GM12878 (cell line): Measurements from ENCODE around the gene TM9SF2. TPM values are rescaled to one million over a fixed set of nuclear protein-coding genes. Genes with fewer than 3 reads are reported as not detected.

ENCODE experiments used
- ATF2 ChIP-seq: IDR thresholded peaks from 2 replicates; pipeline ENCODE4 v1.6.1; 2012; ENCODE audit warnings: low read length, inconsistent platforms
- BHLHE40 ChIP-seq, 2 experiments: fragments of 450-650 bp in 1 of 2; IDR thresholded peaks; 2 replicates each; pipeline ENCODE4 v1.6.1; 2011 to 2017; ENCODE audit warnings: low read depth in 2 of 2, borderline replicate concordance in 1 of 2, improper control_type of control experiment in 1 of 2, low read length in 1 of 2, mild to moderate bottlenecking in 1 of 2
- BMI1 ChIP-seq: fragments of 450-650 bp; IDR thresholded peaks from 2 replicates; pipeline ENCODE4 v1.6.1; 2016; ENCODE audit warnings: mild to moderate bottlenecking, moderate library complexity, borderline replicate concordance
- CREB1 ChIP-seq: IDR thresholded peaks from 2 replicates; pipeline ENCODE4 v1.6.1; 2012; ENCODE audit warnings: low read depth, mild to moderate bottlenecking, inconsistent platforms
- EED ChIP-seq: sonication (generic); IDR thresholded peaks from 2 replicates; pipeline ENCODE4 v1.6.1; 2016; ENCODE audit warnings: antibody characterized with exemption, low read depth
- ETV6 ChIP-seq, 2 experiments: fragments of 450-650 bp in 1 of 2; IDR thresholded peaks in 1 of 2; conservative IDR thresholded peaks in 1 of 2; 2 replicates each; pipeline ENCODE4 v1.6.1; 2014; ENCODE audit warnings: antibody characterized with exemption in 1 of 2, borderline replicate concordance in 1 of 2, low read depth in 1 of 2, mild to moderate bottlenecking in 1 of 2, moderate library complexity in 1 of 2
- IKZF2 ChIP-seq, 2 experiments: fragments of 450-650 bp; IDR thresholded peaks; 2 replicates each; pipeline ENCODE4 v1.6.1; 2017; ENCODE audit warnings: mild to moderate bottlenecking in 2 of 2, moderate library complexity in 2 of 2
- IRF4 ChIP-seq: IDR thresholded peaks from 2 replicates; pipeline ENCODE4 v1.6.1; 2011; ENCODE audit warnings: low read depth, low read length
- MEF2A ChIP-seq: IDR thresholded peaks from 2 replicates; pipeline ENCODE4 v1.6.1; 2011; ENCODE audit warnings: low read depth, mild to moderate bottlenecking, low read length, moderate library complexity; ENCODE audit not compliant: insufficient read depth
- MEF2B ChIP-seq: fragments of 450-650 bp; IDR thresholded peaks from 2 replicates; pipeline ENCODE4 v1.6.1; 2018; ENCODE audit warnings: mild to moderate bottlenecking, moderate library complexity; ENCODE audit not compliant: partially characterized antibody, poor library complexity, severe bottlenecking
- MYB ChIP-seq: fragments of 150-350 bp; IDR thresholded peaks from 2 replicates; pipeline ENCODE4 v1.6.1; 2014; ENCODE audit warnings: mild to moderate bottlenecking, low read depth, low read length, borderline replicate concordance
- NFIC ChIP-seq: IDR thresholded peaks from 2 replicates; pipeline ENCODE4 v1.6.1; 2012; ENCODE audit warnings: low read depth, mild to moderate bottlenecking, inconsistent platforms, low read length, moderate library complexity
- PKNOX1 ChIP-seq: fragments of 450-650 bp; IDR thresholded peaks from 2 replicates; pipeline ENCODE4 v1.6.1; 2016; ENCODE audit warnings: mild to moderate bottlenecking
- PML ChIP-seq: IDR thresholded peaks from 2 replicates; pipeline ENCODE4 v1.6.1; 2012; ENCODE audit warnings: low read length, inconsistent platforms
- RUNX3 ChIP-seq: IDR thresholded peaks from 2 replicates; pipeline ENCODE4 v1.6.1; 2012; ENCODE audit warnings: low read length, inconsistent platforms
- TBL1XR1 ChIP-seq: IDR thresholded peaks from 2 replicates; pipeline ENCODE4 v1.6.1; 2012; ENCODE audit warnings: low read depth, low read length, improper control_type of control experiment
- ZBTB40 ChIP-seq: fragments of 450-650 bp; IDR thresholded peaks from 2 replicates; pipeline ENCODE4 v1.6.1; 2016; ENCODE audit warnings: mild to moderate bottlenecking, moderate library complexity, borderline replicate concordance
- ZNF24 ChIP-seq: fragments of 450-650 bp; IDR thresholded peaks from 2 replicates; pipeline ENCODE4 v1.6.1; 2017; ENCODE audit warnings: antibody characterized with exemption, mild to moderate bottlenecking
- ZNF384 ChIP-seq: IDR thresholded peaks from 2 replicates; pipeline ENCODE4 v1.6.1; 2012; ENCODE audit warnings: low read depth, mild to moderate bottlenecking, low read length, improper control_type of control experiment, borderline replicate concordance
- ZNF622 ChIP-seq: fragments of 450-650 bp; IDR thresholded peaks from 2 replicates; pipeline ENCODE4 v1.6.1; 2017; ENCODE audit warnings: mild to moderate bottlenecking, inconsistent platforms
- polyA plus RNA-seq, 11 experiments: library from polyadenylated mRNA; depleted of rRNA in 4 of 11; unstranded in 6 of 11; stranded (reverse) in 5 of 11; fragments of >200 nt; fragmentation: Nextera tagmentation in 4 of 11; fragmentation: Illumina TruSeq in 1 of 11; extraction: Ambion mirVana in 4 of 11; extraction: Trizol in 1 of 11; gene quantifications; 1 replicate in 1 of 11; 2 replicates in 10 of 11; pipeline versions ENCODE4 v1.2.1 to v1.2.3, GENCODE V29; 2011 to 2016; ENCODE audit warnings: inconsistent platforms in 2 of 11, missing spikeins in 2 of 11, low read depth in 1 of 11
- total RNA-seq, 4 experiments: library from RNA; depleted of rRNA in 3 of 4; stranded (reverse); fragments of >200 nt in 3 of 4; fragmentation: Illumina TruSeq in 1 of 4; extraction: Trizol in 1 of 4; gene quantifications; 2 replicates each; pipeline versions ENCODE4 v1.2.1 to v1.2.3, GENCODE V29; 2013 to 2021

TM9SF2 gene
- total and polyA plus RNA-seq, 10 of the 15 experiments (the other 5 are each of a cell fraction or from before 2014, with no cell fraction given), result 34.6 to 128 (median 79.2) TPM

GRCh38 chr13:99548448-99548847 lies 47.2 kb downstream of the TM9SF2 start (continued):
- TF ChIP-seq ZBTB40, result no peak
- TF ChIP-seq TBL1XR1, result 0 out of 2 replicates have a peak, but pooled peaks have one; percentile 44
- TF ChIP-seq MEF2A, result 0 out of 2 replicates have a peak, but pooled peaks have one; percentile 32
- peak; percentile 51; the same call in 1 of the 2 replicates for TF ChIP-seq ZNF384
- 0 out of 2 replicates have a peak, but pooled peaks have one; percentile 40 for TF ChIP-seq PML
- TF ChIP-seq IRF4, result no peak
- no peak for TF ChIP-seq MEF2B
- TF ChIP-seq ZNF622, result no peak
- TF ChIP-seq CREB1, result no peak
- TF ChIP-seq NFIC, result peak; percentile 83
- TF ChIP-seq MYB, result no peak
- TF ChIP-seq PKNOX1, result peak; percentile 4; the same call in 1 of the 2 replicates
- TF ChIP-seq BHLHE40 (IDR thresholded peaks at IDR 0.05; ENCODE audit: borderline replicate concordance in 1 of 2, low read depth in 2 of 2, low read length in 1 of 2), result peak in 1 of 2 experiments; percentile 10; a peak in 1 of 4 replicates
- peak; percentile 84 for TF ChIP-seq RUNX3
- TF ChIP-seq BMI1, result no peak
- peak in 1 of 2 experiments; percentile 70; a peak in 2 of 4 replicates for TF ChIP-seq ETV6 (conservative IDR thresholded peaks at IDR 0.05 in 1 of 2, IDR thresholded peaks at IDR 0.05 in 1 of 2; ENCODE audit: borderline replicate concordance in 1 of 2, low read depth in 1 of 2)
- TF ChIP-seq EED, result peak; percentile 88
- peak in 1 of 2 experiments; percentile 61; a peak in 3 of 4 replicates for TF ChIP-seq IKZF2 (IDR thresholded peaks at IDR 0.05)
- TF ChIP-seq ZNF24, result no peak
- TF ChIP-seq ATF2, result peak; percentile 79
